ENCODE results near the gene SUSD3.

DNA sequence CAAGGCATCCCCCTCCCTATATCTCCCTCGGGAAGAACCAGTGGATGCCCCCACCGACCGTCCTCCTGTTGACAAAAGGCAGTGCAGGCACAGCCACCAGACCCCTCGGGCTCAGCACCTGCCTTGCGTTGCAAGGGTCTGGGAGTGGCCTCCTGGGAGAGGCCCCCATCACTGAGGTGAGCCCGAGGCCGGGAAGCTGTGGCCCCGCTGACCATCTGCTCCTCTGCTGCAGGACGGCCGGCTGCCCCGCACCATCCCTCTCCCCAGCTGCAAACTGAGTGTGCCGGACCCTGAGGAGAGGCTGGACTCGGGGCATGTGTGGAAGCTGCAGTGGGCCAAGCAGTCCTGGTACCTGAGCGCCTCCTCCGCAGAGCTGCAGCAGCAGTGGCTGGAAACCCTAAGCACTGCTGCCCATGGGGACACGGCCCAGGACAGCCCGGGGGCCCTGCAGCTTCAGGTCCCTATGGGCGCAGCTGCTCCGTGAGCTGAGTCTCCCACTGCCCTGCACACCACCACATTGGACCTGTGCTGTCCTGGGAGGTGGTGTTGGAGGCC lies 23.3 kb upstream of the SUSD3 start:
- TF ChIP-seq, protein P1, sequence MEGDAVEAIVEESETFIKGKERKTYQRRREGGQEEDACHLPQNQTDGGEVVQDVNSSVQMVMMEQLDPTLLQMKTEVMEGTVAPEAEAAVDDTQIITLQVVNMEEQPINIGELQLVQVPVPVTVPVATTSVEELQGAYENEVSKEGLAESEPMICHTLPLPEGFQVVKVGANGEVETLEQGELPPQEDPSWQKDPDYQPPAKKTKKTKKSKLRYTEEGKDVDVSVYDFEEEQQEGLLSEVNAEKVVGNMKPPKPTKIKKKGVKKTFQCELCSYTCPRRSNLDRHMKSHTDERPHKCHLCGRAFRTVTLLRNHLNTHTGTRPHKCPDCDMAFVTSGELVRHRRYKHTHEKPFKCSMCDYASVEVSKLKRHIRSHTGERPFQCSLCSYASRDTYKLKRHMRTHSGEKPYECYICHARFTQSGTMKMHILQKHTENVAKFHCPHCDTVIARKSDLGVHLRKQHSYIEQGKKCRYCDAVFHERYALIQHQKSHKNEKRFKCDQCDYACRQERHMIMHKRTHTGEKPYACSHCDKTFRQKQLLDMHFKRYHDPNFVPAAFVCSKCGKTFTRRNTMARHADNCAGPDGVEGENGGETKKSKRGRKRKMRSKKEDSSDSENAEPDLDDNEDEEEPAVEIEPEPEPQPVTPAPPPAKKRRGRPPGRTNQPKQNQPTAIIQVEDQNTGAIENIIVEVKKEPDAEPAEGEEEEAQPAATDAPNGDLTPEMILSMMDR (IDR thresholded peaks at IDR 0.05): no peak
- no peak for TF ChIP-seq POLR2A (IDR thresholded peaks at IDR 0.05)
